GM19193 (cell line): Measurements from ENCODE around the gene EFCAB6.

Experiments
- POLR2A ChIP-seq: IDR thresholded peaks from 4 replicates; pipeline ENCODE4 v1.6.1; 2011; ENCODE audit not compliant: insufficient read depth, insufficient read length; ENCODE audit errors: extremely low read depth

The EFCAB6 gene

DNA sequence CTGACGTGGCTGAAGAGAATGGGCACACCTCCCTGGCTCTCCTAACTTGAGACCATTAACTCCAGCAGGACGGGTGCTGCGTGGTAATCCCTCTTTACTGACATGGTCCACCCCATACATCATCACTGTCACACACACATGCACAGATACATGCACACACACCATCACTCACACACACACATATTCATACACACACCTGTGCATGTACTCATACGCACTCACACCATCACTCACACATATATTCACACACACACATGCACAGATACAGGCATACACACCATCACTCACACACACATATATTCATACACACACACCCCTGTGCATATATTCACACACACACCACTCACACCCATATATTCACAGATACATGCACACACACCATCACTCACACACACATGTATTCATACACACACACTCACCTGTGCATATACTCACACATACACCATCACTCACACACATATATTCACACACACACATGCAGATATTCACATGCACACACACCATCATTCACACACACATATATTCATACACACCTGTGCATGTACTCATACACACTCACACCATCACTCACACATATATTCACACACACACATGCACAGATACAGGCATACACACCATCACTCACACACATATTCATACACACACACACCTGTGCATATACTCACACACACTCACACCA, 74.8 kb downstream of the EFCAB6 start:
- TF ChIP-seq POLR2A = no peak

DNA sequence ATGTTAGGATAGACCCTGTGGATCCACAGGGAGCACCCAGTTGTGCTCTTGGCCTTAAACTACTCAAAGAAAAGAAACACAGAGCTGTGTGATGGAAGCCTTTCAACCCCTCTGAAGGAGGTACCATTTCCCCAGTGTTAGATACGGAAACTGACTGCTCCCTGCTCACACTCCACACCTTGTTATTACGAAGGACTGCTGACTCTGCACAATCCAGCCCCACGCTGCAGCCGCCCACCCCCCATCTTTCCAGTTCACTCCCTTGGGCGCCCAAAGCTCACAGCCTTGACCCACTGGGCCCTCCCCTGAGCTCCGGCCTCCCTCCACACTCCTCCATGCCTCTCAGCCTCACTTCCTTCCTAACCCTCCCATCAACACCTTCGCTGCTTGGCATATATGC, 75.5 kb downstream of the EFCAB6 start:
- TF ChIP-seq POLR2A = no peak

DNA sequence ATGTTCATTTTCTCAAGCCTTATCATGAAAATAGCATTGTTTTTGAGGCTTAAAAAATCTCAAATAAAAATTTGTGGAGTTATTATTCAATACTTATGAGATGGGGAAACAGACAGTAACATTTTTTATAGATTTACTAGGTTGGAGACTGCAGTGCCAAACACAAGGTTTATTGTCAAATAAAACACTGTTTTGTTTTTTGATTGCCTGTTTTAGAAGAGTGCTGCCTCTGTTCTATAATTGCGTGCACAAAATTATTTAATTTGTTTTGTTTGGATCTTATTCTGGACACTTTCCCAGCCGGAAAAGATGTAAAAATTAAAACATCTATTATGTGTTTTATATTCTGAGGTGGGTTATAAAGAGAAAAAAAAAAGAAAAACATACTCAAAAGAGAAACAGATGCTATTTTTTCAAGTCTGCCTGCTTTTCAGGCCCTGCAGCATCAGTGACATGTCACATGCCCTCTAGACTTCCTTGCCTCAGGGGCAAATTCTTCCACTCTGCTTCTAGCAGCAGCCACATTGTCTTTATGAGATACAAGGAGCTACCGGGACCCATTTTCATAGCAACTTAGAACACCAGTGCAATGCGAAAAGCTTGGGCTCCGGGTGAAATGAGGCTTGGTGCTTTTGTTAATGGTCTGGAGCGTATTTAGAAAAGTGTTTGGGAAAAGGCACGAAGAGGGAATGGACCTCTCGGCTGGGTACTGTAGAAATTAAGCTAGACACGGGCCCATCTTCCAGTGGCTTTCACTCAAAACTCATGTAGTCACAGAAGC, 77.5 kb downstream of the EFCAB6 start:
- TF ChIP-seq POLR2A = no peak

DNA sequence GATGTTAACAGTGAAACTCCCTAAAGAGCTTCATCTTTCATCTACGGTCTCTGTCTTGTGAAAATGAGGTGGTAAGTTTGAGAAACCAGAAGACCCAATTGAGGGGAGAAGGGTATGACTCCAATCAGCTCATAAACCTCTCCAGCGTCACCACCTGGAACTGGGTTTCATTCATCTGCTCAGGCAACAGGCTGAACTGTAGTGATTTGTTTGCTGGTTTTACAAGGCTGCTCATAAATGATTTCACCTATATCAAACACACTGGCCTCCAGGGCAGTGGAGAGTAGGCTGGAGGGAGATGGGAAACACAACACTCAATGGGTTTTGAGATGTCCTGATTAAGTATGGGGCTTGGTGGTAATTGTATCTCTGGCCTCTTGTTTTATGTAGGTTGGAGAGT, 79.0 kb downstream of the EFCAB6 start:
- no peak for TF ChIP-seq POLR2A

DNA sequence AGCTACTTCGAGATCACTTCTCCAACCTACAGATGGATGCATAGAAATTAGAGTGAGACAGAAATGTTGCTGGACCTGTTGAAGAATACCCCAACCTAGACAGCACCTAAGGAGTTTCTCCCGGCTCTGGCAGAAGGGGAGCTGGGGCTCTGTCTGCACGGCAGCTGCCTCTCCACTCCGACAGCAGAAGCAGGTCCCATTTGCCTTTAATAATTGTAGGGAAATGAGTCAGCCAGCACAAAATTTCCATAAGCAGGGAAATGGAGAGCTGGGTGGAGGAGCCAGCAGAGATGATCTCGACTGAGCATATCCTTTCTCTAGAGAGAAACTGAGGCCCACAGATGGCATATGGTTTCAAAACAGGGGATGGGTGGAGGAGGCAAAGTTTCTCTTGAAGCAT, 80.1 kb downstream of the EFCAB6 start:
- no peak for TF ChIP-seq POLR2A

DNA sequence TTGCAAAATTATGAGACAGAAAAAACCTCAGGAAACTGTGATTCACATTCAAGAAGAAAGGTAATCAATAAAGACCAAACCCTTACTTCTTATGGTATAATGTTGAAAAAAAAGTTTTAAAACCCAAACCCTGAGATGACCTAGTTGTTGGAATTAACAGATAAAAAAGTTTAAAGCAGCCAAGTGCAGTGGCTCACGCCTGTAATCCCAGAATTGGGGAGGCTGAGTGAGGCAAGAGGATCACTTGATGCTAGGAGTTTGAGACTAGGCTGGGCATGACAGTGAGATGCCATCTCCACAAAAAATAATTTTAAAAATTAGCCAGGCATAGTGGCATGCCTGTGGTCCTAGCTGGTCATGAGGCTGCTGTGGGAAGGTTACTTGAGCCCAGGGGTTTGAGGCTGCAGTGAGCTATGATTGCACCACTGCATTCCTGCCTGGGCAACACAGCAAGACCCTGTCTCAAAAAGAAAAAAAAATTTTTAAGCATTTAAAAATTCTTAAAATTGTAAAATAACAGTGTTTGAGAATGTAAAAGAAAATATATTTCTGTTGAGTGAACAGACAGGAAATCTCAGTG, 85.1 kb downstream of the EFCAB6 start:
- TF ChIP-seq POLR2A = no peak

DNA sequence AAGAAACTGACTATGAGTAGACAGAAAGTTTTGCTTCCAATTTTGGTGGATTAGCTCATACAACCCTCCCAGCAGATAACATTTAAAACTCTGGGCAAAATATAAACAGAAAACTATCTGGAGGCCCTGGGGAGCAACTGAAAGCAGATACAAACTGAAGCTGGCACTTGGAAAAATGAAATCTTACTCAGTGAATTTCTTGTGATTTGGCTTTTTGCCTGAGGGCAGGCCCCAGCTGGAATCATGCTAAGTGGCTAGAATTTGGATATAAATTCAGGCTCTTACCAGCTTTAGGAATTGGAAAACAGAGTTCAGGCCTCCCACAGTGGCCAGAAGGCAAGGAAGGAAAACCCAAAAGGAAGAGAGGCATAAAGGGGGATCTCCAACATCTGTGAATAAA, 85.8 kb downstream of the EFCAB6 start:
- no peak for TF ChIP-seq POLR2A

DNA sequence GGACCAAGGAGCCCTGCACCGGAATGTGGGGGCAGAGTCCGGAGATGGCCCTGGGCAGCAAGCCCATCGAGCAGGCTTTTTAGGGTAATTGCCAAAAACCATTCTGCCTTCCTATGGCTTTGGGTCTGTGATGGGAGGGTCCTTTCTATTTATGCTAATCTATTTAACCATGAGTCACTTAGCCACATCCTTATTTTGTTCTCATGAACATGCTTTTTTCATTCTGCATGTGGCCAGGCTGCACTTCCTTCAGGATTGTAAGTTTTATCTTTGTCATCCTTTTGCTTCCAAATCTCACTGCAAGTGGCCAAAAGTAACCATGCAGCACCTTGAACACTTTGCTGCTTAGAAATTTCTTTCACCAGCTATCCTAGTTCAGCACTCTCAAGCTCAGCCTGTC, 88.3 kb downstream of the EFCAB6 start:
- TF ChIP-seq POLR2A = no peak

DNA sequence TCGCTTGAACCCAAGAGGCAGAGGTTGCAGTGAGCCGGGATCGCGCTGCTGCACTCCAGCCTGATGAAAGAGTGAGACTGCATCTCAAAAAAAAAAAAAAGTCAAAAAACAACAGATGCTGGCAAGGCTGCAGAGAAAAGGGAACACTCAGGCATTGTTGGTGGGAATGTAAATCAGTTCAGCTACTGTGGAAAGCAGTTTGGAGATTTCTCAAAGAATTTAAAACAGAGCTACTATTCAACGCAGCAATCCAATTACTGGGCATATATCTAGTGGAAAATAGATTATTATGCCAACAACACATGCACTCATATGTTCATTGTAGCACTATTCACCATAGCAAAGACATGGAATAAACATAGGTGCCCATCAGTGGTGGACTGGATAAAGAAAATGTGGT, 89.7 kb downstream of the EFCAB6 start:
- TF ChIP-seq POLR2A = no peak

DNA sequence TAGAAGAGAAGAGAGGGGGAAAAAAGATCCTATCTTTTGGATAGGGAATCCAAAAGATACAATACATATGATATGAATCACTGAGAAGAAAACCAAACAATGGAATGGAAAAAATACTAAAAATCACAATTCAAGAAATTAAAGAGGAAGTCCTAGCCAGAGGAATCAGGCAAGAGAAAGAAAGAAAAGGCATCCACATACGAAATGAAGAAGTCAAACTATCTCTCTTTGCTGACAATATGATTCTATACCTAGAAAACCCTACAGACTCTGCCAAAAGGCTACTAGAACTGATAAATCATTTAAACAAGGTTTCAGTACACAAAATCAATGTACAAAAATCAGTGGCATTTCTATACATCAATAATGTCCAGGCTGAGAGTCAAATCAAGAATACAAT, 91.4 kb downstream of the EFCAB6 start:
- no peak for TF ChIP-seq POLR2A

DNA sequence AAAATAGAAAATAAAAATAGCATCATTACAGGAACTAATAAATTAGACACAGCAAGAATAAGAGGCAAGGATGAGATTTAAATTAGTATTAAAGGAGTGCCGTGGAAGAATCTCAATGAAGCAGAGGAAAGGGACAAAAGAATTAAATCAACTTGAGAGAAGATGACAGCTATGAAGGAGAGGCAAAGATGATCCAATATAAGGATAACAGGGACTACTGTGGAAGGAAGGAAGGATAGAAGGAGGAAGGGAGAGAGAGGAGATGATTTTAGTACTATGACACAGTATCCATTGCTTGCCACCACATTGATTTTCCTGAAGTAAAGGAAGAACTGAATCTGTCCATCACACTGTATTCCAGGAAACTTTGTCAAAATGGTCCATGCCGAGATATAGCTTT, 98.0 kb downstream of the EFCAB6 start:
- no peak for TF ChIP-seq POLR2A

DNA sequence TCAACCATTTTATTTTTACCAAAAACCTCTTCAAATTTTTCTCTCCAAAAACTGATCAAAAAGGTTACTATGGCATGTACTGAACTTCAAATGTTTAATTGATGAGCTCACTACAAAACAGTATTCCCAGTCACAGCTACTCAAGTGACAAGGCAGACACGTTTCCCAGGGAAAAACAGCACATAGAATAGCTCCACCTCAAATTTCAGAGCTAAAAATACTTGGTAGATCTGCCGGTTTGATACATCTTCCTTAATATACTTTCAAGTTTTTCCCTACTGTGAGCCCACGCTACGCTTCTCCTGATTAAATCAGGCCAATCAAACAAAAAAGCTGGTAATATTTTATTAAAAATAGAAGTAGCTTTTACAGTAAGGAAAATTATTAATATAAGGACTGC, 100.4 kb downstream of the EFCAB6 start:
- no peak for TF ChIP-seq POLR2A

DNA sequence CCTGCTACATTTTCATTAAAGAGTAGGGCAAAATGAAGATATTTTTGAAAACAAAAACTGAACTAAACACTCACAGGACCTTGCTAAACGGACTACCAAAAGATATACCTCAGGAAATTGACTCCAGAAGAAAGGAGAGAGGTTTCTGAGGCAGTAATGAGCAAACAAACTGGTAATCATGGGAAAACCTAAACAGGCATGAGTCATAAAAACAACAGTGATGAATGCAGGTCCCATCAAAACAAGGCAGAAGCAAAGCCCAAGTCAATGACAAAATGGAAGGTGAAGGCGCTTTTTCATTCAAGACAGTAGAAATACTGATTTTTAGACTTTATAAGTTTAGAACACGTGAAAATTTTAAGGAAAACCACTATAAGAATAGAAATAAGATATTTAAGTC, 104.5 kb downstream of the EFCAB6 start:
- no peak for TF ChIP-seq POLR2A

DNA sequence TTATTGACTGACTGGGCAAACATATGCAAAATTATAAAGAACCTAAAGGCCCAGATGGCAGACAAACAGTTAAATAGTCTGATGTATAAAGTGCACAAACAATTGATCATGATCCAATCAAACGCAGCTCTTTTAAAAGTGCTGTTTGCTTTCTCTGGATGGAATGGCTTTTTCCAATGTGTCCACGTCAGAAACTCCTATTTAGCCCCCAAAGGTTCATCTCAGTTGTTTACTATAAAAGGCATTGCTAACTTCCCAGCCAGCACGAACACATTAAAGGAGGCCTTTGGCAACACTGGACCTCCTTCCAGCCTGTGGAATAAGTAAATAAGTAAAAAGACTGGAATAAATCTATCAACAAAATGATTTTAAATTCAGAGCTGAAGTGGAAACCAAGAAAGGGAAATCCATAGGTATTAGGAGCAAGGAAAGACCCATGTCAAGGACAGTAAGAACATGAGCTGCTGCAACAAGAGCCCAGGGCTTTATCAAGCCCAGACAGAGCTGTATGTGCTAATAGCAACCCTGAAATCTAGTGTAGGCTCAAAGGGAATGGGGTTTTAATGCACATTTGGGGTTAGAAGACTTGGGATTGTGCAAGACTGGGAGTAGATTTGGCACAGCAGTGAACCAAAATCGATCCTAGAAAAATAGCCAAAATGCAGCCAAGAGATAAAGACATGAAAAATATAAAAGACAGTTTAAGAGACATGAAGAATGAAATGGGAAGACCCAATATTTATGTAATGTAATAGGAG, 105.4 kb downstream of the EFCAB6 start:
- TF ChIP-seq POLR2A = no peak

DNA sequence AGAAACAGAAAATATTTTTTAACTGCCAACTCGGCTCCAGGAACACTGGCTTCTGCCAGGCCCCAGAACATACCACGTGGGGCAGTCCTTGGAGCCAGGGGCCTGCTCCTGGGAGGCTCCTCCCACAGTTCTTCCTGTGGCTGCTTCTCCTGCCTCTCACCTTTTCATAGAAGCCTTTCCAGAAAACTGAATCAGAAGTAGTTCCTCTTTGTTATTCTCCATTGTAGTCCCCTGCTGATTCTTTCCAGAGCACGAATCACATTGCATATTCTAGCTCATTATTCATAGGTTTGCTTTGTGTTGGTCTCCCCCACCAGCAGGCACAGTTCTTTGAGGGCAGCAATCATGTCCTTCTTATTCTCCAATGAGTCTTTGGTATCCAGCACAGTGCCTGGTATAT, 106.0 kb downstream of the EFCAB6 start:
- TF ChIP-seq POLR2A = no peak
